Bronchus fibroblast of lung (primary cell): ENCODE results near the gene ZIC5. TPM values are rescaled to one million over a fixed set of nuclear protein-coding genes. Genes with fewer than 3 reads are reported as not detected.

Experiments used
- total RNA-seq: library from RNA; depleted of rRNA; stranded (reverse); fragments of >200 nt; gene quantifications from 2 replicates; pipeline ENCODE4 v1.2.3, GENCODE V29; 2015

Gene ZIC5
- total RNA-seq, result not detected in 2 replicates

GRCh38 chr13:99971576-99972189, at the start of gene ZIC5:
Gene ZIC5 (minus strand): TSS chr13:99971767. CDS start chr13:99971603, 164 bp downstream.

GRCh38 chr13:99981735-99982035, 10.1 kb upstream of the ZIC5 start, which contains the start of gene ZIC2:
Gene ZIC2 (plus strand): TSS chr13:99981784. CDS start chr13:99982065, 281 bp downstream.

Other genes with a start within 250 kb of the ZIC5 start
- gene ZIC2, start 10.0 kb upstream of the ZIC5 start, total RNA-seq, result not detected in 2 replicates
- 7.9 and 8.9 TPM in 2 replicates for gene PCCA, start 117.3 kb upstream of the ZIC5 start, total RNA-seq